ENCODE data around the gene IGHMBP2.

IGHMBP2 gene

GRCh38 chr11:68928136-68928880, 24.6 kb downstream of the IGHMBP2 start:
- no peak for DNase-seq

GRCh38 chr11:68929135-68929534, 25.4 kb downstream of the IGHMBP2 start:
- no peak for DNase-seq

GRCh38 chr11:68929706-68930570, 26.2 kb downstream of the IGHMBP2 start:
- DNase-seq = no peak

- DNase-seq = no peak
These were observed 27.5 kb downstream of the IGHMBP2 start for GRCh38 chr11:68930991-68931855.

GRCh38 chr11:68931911-68932310, 28.2 kb downstream of the IGHMBP2 start:
- DNase-seq = no peak

- no peak for DNase-seq
These were observed 28.7 kb downstream of the IGHMBP2 start for GRCh38 chr11:68932358-68932757.

- DNase-seq = no peak
These were observed 29.4 kb downstream of the IGHMBP2 start for GRCh38 chr11:68932933-68933577.

GRCh38 chr11:68933605-68934320, 30.1 kb downstream of the IGHMBP2 start:
- DNase-seq = no peak

- no peak for DNase-seq
These were observed 30.6 kb downstream of the IGHMBP2 start for GRCh38 chr11:68934321-68934645.

GRCh38 chr11:68934666-68935065, 31.0 kb downstream of the IGHMBP2 start:
- DNase-seq = no peak

GRCh38 chr11:68935066-68935465, 31.4 kb downstream of the IGHMBP2 start:
- no peak for DNase-seq

GRCh38 chr11:68935516-68936357, 32.0 kb downstream of the IGHMBP2 start:
- no peak for DNase-seq

- DNase-seq = no peak
These were observed 32.6 kb downstream of the IGHMBP2 start for GRCh38 chr11:68936358-68936636.

- no peak for DNase-seq
These were observed 33.3 kb downstream of the IGHMBP2 start for GRCh38 chr11:68936676-68937620.

GRCh38 chr11:68938088-68938487, 34.4 kb downstream of the IGHMBP2 start:
- DNase-seq = no peak

- DNase-seq = no peak
These were observed 35.3 kb downstream of the IGHMBP2 start for GRCh38 chr11:68938816-68939582.

GRCh38 chr11:68939583-68940555, 36.2 kb downstream of the IGHMBP2 start:
- no peak for DNase-seq

All from left hindlimb (tissue), 1 donor.